Cortex of kidney (tissue), 1 donor: ENCODE data around the gene CFHR2.

Experiments used
- DNase-seq: peaks from one replicate; lab custom pipeline; 2025; lab: John Stamatoyannopoulos, UW

Gene CFHR2

GRCh38 chr1:197001828-197002227 is 58.3 kb downstream of the CFHR2 start:
- no peak for DNase-seq

- no peak for DNase-seq
Observed at GRCh38 chr1:197003132-197003531, 59.6 kb downstream of the CFHR2 start.

GRCh38 chr1:197008861-197009260 is 65.3 kb downstream of the CFHR2 start:
- no peak for DNase-seq
